Measurements from ENCODE around the gene ACACA. TPM values are rescaled to one million over a fixed set of nuclear protein-coding genes. Genes with fewer than 3 reads are reported as not detected.

ACACA gene
- total RNA-seq, 6 experiments from 2014 or later: 37.7 to 43.0 (median 40.7) TPM

DNA sequence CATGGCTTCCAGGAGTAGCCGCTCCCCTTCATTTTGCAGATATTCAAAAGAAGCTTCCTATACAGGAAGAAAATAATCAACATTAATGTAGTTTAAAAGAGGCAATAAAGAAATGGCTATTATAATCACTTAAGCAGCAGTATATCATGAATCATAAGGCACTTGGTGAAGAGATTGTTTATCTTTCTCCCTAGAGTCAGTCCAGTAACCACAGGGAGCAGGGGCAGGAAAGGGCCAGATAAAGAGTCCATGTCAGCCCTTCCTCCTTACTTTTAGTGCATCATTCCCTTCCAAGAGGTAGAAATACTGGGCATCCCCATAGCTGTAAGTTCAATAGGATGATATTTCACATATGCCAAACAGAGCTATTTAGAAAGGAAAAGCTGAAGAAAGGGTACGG, 215.4 kb downstream of the ACACA start:
- peak; percentile 35 for DNase-seq
- Mint-ChIP-seq H3K27ac (no peak overlapping the region; the same call in 1 of the 2 replicates), H3K27me3 (ENCODE audit: insufficient read depth) (no peaks in the 10 kb centered on the region), H3K4me1 (ENCODE audit: low read depth) (peaks cover 39% of the 10 kb centered on the region), H3K4me3 (no peak overlapping the region), H3K9me3 (no peaks in the 10 kb centered on the region), H3K36me3 (ENCODE audit: low read depth) (peaks cover 14% of the 10 kb centered on the region; the same call in 1 of the 2 replicates)
- TF ChIP-seq, protein P1, sequence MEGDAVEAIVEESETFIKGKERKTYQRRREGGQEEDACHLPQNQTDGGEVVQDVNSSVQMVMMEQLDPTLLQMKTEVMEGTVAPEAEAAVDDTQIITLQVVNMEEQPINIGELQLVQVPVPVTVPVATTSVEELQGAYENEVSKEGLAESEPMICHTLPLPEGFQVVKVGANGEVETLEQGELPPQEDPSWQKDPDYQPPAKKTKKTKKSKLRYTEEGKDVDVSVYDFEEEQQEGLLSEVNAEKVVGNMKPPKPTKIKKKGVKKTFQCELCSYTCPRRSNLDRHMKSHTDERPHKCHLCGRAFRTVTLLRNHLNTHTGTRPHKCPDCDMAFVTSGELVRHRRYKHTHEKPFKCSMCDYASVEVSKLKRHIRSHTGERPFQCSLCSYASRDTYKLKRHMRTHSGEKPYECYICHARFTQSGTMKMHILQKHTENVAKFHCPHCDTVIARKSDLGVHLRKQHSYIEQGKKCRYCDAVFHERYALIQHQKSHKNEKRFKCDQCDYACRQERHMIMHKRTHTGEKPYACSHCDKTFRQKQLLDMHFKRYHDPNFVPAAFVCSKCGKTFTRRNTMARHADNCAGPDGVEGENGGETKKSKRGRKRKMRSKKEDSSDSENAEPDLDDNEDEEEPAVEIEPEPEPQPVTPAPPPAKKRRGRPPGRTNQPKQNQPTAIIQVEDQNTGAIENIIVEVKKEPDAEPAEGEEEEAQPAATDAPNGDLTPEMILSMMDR (IDR thresholded peaks at IDR 0.05): no peak

DNA sequence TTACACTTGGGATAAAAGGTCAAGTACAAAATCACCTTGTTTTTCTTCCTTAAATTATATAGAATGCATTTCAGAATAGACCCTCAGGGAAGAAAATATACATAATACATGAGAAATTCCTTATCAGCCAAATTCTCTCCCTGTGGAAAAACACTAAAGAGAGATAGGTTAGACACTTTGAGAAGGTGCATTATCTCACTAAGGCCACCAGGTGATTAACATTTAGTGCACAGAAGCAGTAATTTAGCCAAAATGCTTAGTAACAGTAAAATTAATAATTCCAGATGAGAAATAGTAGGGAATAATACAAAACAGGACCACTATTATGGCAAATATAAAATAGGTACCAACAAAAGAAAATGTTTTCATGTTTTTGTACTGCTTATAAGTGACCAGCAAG, 216.1 kb downstream of the ACACA start:
- Mint-ChIP-seq H3K27me3 (ENCODE audit: insufficient read depth) (no peaks in the 10 kb centered on the region), H3K4me1 (ENCODE audit: low read depth) (peaks cover 36% of the 10 kb centered on the region), H3K4me3 (no peak overlapping the region), H3K9me3 (no peaks in the 10 kb centered on the region), H3K36me3 (ENCODE audit: low read depth) (peaks cover 9% of the 10 kb centered on the region; the same call in 1 of the 2 replicates), H3K27ac (no peak overlapping the region)
- no peak for DNase-seq
- TF ChIP-seq, protein P1 (IDR thresholded peaks at IDR 0.05): peak; percentile 60

DNA sequence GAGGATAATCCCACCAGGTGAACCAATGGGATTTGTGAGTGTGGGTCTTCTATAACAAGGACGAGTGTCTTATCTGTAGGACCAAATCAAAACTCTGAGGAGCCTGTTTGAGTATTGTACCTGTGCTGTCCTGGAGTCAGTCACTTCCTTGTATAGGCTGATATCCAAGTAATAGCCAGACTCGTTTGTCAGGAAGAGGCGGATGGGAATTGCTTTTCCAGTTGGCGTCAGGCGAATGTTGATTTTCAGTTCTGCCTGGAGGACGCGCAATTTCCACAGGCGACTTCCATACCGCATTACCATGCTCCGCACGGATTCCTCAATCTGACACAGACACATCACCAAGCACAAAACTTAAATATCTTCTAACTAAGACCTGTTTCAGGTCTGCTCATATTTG, 218.5 kb downstream of the ACACA start:
- no peak overlapping the region for H3K27ac Mint-ChIP-seq
- no peak for DNase-seq
- H3K9me3 Mint-ChIP-seq: no peaks in the 10 kb centered on the region
- no peak overlapping the region for H3K4me3 Mint-ChIP-seq
- no peaks in the 10 kb centered on the region for H3K27me3 Mint-ChIP-seq (ENCODE audit: insufficient read depth)
- H3K4me1 Mint-ChIP-seq (ENCODE audit: low read depth): peaks cover 35% of the 10 kb centered on the region
- H3K36me3 Mint-ChIP-seq (ENCODE audit: low read depth): peaks cover 9% of the 10 kb centered on the region; the same call in 1 of the 2 replicates
- TF ChIP-seq, protein P1 (IDR thresholded peaks at IDR 0.05): no peak

DNA sequence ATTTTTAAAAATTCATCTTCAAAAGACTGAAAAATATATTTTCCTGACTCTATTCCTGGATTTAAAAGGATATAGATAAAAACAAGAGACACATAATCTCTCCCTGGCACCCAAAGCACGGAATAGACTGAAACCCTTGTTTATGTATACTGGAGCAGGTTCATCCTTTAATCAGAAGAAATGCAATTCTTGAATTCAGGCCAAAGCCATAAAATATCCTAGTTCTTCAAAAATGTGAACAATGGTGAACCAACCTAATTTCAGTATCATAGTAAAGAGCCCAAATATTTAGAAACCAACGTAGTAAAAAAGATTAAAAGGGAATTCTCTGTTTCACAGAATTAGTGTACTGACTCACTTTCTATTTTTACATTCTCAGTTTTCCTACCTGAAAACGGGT, 219.4 kb downstream of the ACACA start:
- H3K36me3 Mint-ChIP-seq (ENCODE audit: low read depth): peaks cover 9% of the 10 kb centered on the region; the same call in 1 of the 2 replicates
- TF ChIP-seq, protein P1 (IDR thresholded peaks at IDR 0.05): no peak
- no peak overlapping the region; the same call in 1 of the 2 replicates for H3K4me3 Mint-ChIP-seq
- peak; percentile 69 for DNase-seq
- peak overlapping the region; percentile 2 for H3K27ac Mint-ChIP-seq
- no peaks in the 10 kb centered on the region for H3K27me3 Mint-ChIP-seq (ENCODE audit: insufficient read depth)
- H3K9me3 Mint-ChIP-seq: no peaks in the 10 kb centered on the region
- H3K4me1 Mint-ChIP-seq (ENCODE audit: low read depth): peaks cover 43% of the 10 kb centered on the region

DNA sequence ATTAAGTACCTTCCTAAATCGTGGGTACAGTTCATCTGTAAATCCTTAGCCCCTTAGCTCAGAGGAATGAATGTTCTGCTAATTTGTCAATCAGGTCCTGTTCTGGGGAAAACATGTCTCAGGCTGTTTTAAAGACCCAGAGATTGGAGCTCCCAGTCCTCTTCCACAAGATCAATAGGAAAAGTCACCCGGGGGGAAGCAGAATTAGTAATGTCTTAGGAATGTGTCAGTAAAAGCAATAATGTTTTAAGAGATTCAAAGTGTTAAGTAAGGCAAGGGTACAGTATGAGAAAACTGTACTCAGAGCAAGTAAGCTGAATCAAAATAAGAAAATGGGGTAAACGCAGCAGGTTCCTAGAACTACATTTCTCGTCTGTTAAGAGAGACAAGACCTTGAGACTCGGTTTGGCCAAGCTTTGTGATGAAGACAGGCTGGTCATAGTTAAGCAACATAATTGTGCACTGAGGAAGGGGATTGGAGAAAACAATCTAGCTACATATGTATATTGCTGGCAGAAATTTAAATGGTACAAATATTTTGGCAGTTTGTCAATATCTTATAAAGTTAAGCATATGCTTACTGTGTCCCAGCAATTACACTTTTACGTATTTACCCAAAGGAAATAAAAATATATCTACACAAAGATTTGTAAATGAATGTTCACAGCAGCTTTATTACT, 223.7 kb downstream of the ACACA start:
- H3K27me3 Mint-ChIP-seq (ENCODE audit: insufficient read depth): no peaks in the 10 kb centered on the region
- DNase-seq: no peak
- H3K27ac Mint-ChIP-seq: no peak overlapping the region
- TF ChIP-seq, protein P1 (IDR thresholded peaks at IDR 0.05): no peak
- H3K4me3 Mint-ChIP-seq: no peak overlapping the region
- peaks cover 23% of the 10 kb centered on the region for H3K36me3 Mint-ChIP-seq (ENCODE audit: low read depth)
- H3K4me1 Mint-ChIP-seq (ENCODE audit: low read depth): peaks cover 54% of the 10 kb centered on the region
- H3K9me3 Mint-ChIP-seq: no peaks in the 10 kb centered on the region

Measured in HFFc6 (cell line).